SH-SY5Y (cell line): ENCODE measurements around the gene MVK.

Experiments
- GATA2 ChIP-seq: IDR thresholded peaks from 2 replicates; pipeline ENCODE4 v1.6.1; 2011; ENCODE audit warnings: mild to moderate bottlenecking, low read depth, low read length
- GATA3 ChIP-seq: IDR thresholded peaks from 2 replicates; pipeline ENCODE4 v1.6.1; 2011; ENCODE audit warnings: low read depth, mild to moderate bottlenecking, low read length, moderate library complexity

DNA sequence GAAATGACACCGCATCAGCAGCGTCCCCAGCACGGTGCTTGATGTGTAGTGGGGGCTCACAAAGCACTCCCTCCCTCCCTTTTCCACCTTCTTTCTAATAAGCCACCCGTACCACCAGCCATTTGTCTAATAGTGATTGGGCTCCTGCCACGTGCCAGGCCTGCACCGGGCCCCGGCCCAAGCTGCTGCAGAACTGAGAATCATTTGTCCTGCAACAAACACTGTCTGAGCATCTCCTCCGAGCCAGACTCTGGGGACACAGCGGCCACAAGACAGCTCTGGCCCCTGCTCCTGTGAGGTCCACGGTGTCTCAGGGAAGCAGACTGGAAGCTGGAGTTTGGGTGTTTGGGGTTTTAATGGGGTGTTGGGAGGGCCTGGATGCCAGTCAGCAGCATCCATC lies 43.9 kb downstream of the MVK start:
- TF ChIP-seq GATA3: no peak
- TF ChIP-seq GATA2: no peak
